ENCODE measurements around the gene FLYWCH2.

GRCh38 chr16:2913603-2914002, 30.6 kb downstream of the FLYWCH2 start:
- TF ChIP-seq CTCF (IDR thresholded peaks at IDR 0.05) (no peak), POLR2A (IDR thresholded peaks at IDR 0.05) (no peak)

Measured in Peyer's patch (tissue), 4 donors.